Tibial nerve (tissue), 4 donors: ENCODE measurements around the gene LBX2.

Experiments
- CTCF ChIP-seq, 5 experiments: fragments of 200-600 bp in 3 of 5; fragments of 450-650 bp in 2 of 5; sonication (generic) in 3 of 5; IDR thresholded peaks; one replicate each; pipeline ENCODE4 v1.5.1; 2016 to 2019; ENCODE audit warnings: antibody characterized with exemption in 5 of 5, mild to moderate bottlenecking in 3 of 5, moderate library complexity in 2 of 5
- EP300 ChIP-seq, 2 donors: sonication (generic); formaldehyde crosslinking; IDR thresholded peaks; one replicate each; pipeline ENCODE4 v1.6.1; 2017; ENCODE audit warnings: antibody characterized with exemption in 2 of 2, mild to moderate bottlenecking in 1 of 2
- POLR2A ChIP-seq, 2 donors: fragments of 450-650 bp; IDR thresholded peaks; one replicate each; pipeline ENCODE4 v1.6.1; 2017; ENCODE audit warnings: antibody characterized with exemption in 2 of 2, mild to moderate bottlenecking in 2 of 2, moderate library complexity in 2 of 2

DNA sequence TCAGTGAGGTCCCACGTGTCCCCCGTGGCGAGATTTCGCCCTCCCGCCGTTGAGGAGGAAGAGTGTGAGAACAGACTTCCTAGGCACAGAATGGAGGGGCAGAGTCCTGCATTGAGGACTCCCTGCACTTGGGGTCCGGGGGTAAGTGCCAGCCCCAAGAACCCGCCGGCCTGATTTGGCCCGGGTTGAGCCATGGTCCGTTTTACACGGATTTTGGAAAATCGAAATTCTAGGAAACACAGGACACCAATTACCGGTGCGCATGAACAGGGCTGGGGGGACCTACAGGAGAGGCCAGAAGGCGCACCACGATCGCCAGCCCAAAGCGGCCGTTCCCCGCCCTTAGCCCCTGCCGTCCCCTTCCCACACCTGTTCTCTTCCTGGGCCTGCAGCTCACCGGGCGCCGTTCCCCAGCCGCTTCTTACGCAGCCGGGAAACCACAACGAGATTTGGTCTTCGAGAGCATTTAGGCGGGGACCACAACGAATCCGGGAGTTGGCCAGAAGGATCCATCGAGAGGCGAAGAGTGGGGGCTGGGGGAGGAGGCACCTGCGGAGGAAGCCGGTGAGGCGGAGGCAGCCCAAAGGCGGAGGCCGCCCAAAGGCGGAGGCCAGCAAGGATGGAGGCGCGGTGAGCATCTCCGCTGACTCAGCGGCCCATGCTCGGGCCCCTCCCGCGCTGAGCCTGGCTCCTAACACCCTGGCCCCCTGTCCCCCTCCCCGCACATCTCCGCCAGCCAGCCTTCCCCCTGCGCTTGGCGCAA is 14.4 kb upstream of the LBX2 start:
- no peak for TF ChIP-seq POLR2A (IDR thresholded peaks at IDR 0.05)
- no peak for TF ChIP-seq CTCF (IDR thresholded peaks at IDR 0.05)
- TF ChIP-seq EP300 (IDR thresholded peaks at IDR 0.05), result peak in 1 of 2 donors; percentile 85
